GM23338 (cell line): ENCODE results near the gene RTN4IP1. TPM values are rescaled to one million over a fixed set of nuclear protein-coding genes. Genes with fewer than 3 reads are reported as not detected.

Experiments
- ATAC-seq: fragments of 200-7000 bp; cut with Tn5 transposase; 3 replicates; pipeline ENCODE4 v1.9.1; 2020
- DNase-seq: peaks from one replicate; pipeline ENCODE4 v3.0.0-alpha.2; 2015; ENCODE audit warnings: low spot score
- H2AFZ ChIP-seq: fragments of 200-600 bp; sonication (generic); 2 replicates; pipeline ENCODE4 v1.8.0; 2016; ENCODE audit warnings: antibody characterized with exemption, mild to moderate bottlenecking, moderate library complexity
- H3F3A ChIP-seq: fragments of 200-600 bp; sonication (generic); replicated peaks from 2 replicates; pipeline ENCODE4 v1.8.0; 2017; ENCODE audit warnings: antibody characterized with exemption, mixed run types, low read depth
- H3K27ac ChIP-seq: fragments of 200-600 bp; sonication (generic); 2 replicates; pipeline ENCODE4 v1.6.1; 2016; ENCODE audit warnings: low read depth
- H3K27me3 ChIP-seq: fragments of 200-600 bp; sonication (generic); 2 replicates; pipeline ENCODE4 v1.8.0; 2016; ENCODE audit warnings: mild to moderate bottlenecking, mixed run types, moderate library complexity; ENCODE audit not compliant: insufficient read depth
- H3K36me3 ChIP-seq: fragments of 200-600 bp; sonication (generic); 2 replicates; pipeline ENCODE4 v1.8.0; 2016; ENCODE audit warnings: mild to moderate bottlenecking; ENCODE audit not compliant: insufficient read depth
- H3K4me1 ChIP-seq: fragments of 200-600 bp; sonication (generic); 2 replicates; pipeline ENCODE4 v1.8.0; 2016; ENCODE audit warnings: mild to moderate bottlenecking, moderate library complexity; ENCODE audit not compliant: insufficient read depth
- H3K4me2 ChIP-seq: fragments of 200-600 bp; sonication (generic); 2 replicates; pipeline ENCODE4 v1.7.1; 2017; ENCODE audit warnings: mixed run types
- H3K4me3 ChIP-seq: fragments of 200-600 bp; sonication (generic); 2 replicates; pipeline ENCODE4 v1.6.1; 2016; ENCODE audit warnings: mixed run types
- H3K79me2 ChIP-seq: fragments of 200-600 bp; sonication (generic); replicated peaks from 2 replicates; pipeline ENCODE4 v1.8.0; 2017; ENCODE audit warnings: mild to moderate bottlenecking; ENCODE audit not compliant: insufficient read depth
- H3K9me2 ChIP-seq: fragments of 200-600 bp; sonication (generic); 2 replicates; pipeline ENCODE4 v1.8.0; 2017; ENCODE audit not compliant: insufficient read depth
- H4K20me1 ChIP-seq: fragments of 200-600 bp; sonication (generic); replicated peaks from 2 replicates; pipeline ENCODE4 v1.8.0; 2017; ENCODE audit warnings: mild to moderate bottlenecking; ENCODE audit not compliant: insufficient read depth
- H3K27ac Mint-ChIP-seq: 2 replicates; pipeline ENCODE4 v1.8.0; 2020; ENCODE audit warnings: inconsistent platforms, mild to moderate bottlenecking, moderate library complexity, mixed read lengths
- H3K27me3 Mint-ChIP-seq: 3 replicates; pipeline ENCODE4 v1.8.0; 2022; ENCODE audit warnings: low read depth, mild to moderate bottlenecking, moderate library complexity, mixed read lengths, inconsistent platforms; ENCODE audit not compliant: insufficient read depth, poor library complexity
- H3K36me3 Mint-ChIP-seq: 3 replicates; pipeline ENCODE4 v1.8.0; 2021; ENCODE audit warnings: low read depth, mild to moderate bottlenecking, inconsistent platforms, moderate library complexity, mixed read lengths
- H3K4me1 Mint-ChIP-seq: 3 replicates; pipeline ENCODE4 v1.8.0; 2020; ENCODE audit warnings: mild to moderate bottlenecking, inconsistent platforms, mixed read lengths
- H3K4me3 Mint-ChIP-seq: 3 replicates; pipeline ENCODE4 v1.8.0; 2021; ENCODE audit warnings: moderate library complexity, mild to moderate bottlenecking, inconsistent platforms, mixed read lengths
- H3K9me3 Mint-ChIP-seq: 3 replicates; pipeline ENCODE4 v1.8.0; 2020; ENCODE audit warnings: moderate library complexity, mild to moderate bottlenecking, inconsistent platforms, mixed read lengths
- CREB1 ChIP-seq: fragments of 250-450 bp; sonication (Bioruptor Pico); IDR thresholded peaks from 2 replicates; pipeline ENCODE4 v1.5.0; 2020; ENCODE audit warnings: low read depth, mild to moderate bottlenecking, moderate library complexity
- CTCF ChIP-seq, 2 experiments: fragments of 200-600 bp in 1 of 2; sonication (generic) in 1 of 2; conservative IDR thresholded peaks; 2 replicates each; pipeline versions ENCODE4 v1.5.1 to v1.6.1; 2016 to 2017; ENCODE audit warnings: antibody characterized with exemption in 2 of 2, low read depth in 2 of 2, mild to moderate bottlenecking in 2 of 2, moderate library complexity in 1 of 2
- EZH2 ChIP-seq: fragments of 200-600 bp; sonication (generic); IDR thresholded peaks from one replicate; pipeline ENCODE4 v1.8.0; 2017; ENCODE audit warnings: antibody characterized with exemption, mild to moderate bottlenecking, low read depth; ENCODE audit not compliant: unreplicated experiment
- EZH2phosphoT487 ChIP-seq: fragments of 200-600 bp; sonication (generic); IDR thresholded peaks from one replicate; pipeline ENCODE4 v1.8.1; 2018; ENCODE audit warnings: antibody characterized with exemption; ENCODE audit not compliant: unreplicated experiment
- JUNB ChIP-seq: IDR thresholded peaks from one replicate; pipeline ENCODE4 v1.6.1; 2016; ENCODE audit warnings: antibody characterized with exemption; ENCODE audit not compliant: unreplicated experiment
- NANOG ChIP-seq: IDR thresholded peaks from 2 replicates; pipeline ENCODE4 v1.6.1; 2016; ENCODE audit warnings: antibody characterized with exemption, borderline replicate concordance
- POLR2AphosphoS5 ChIP-seq: IDR thresholded peaks from 2 replicates; pipeline ENCODE4 v1.6.1; 2016; ENCODE audit warnings: antibody characterized with exemption, low read depth
- REST ChIP-seq: IDR thresholded peaks from one replicate; pipeline ENCODE4 v1.6.1; 2018; ENCODE audit warnings: antibody characterized with exemption; ENCODE audit not compliant: unreplicated experiment
- STAT1 ChIP-seq: IDR thresholded peaks from one replicate; pipeline ENCODE4 v1.6.1; 2016; ENCODE audit warnings: antibody characterized with exemption; ENCODE audit not compliant: unreplicated experiment
- ZNF114 ChIP-seq: fragments of 250-450 bp; sonication (Bioruptor Pico); IDR thresholded peaks from 2 replicates; pipeline ENCODE4 v1.5.0; 2020; ENCODE audit warnings: mild to moderate bottlenecking, moderate library complexity
- ZNF331 ChIP-seq: fragments of 250-450 bp; sonication (Bioruptor Pico); IDR thresholded peaks from 2 replicates; pipeline ENCODE4 v1.5.0; 2020; ENCODE audit warnings: low read depth, mild to moderate bottlenecking, moderate library complexity
- polyA plus RNA-seq: library from polyadenylated mRNA; unstranded; fragments of >200 nt; fragmentation: Nextera tagmentation; extraction: Ambion mirVana; gene quantifications from 2 replicates; pipeline ENCODE4 v1.2.1, GENCODE V29; 2016
- total RNA-seq: library from RNA; depleted of rRNA; stranded (reverse); fragments of >200 nt; shearing (Covaris generic); gene quantifications from 2 replicates; pipeline ENCODE4 v1.2.3, GENCODE V29; 2014
- TF ChIP-seq, protein P1 (sequence below): IDR thresholded peaks from 2 replicates; pipeline ENCODE4 v1.6.1; 2016; ENCODE audit warnings: antibody characterized with exemption
- TF ChIP-seq, protein P2 (sequence below): fragments of 250-450 bp; sonication (Bioruptor Pico); IDR thresholded peaks from 2 replicates; pipeline ENCODE4 v1.5.0; 2020; ENCODE audit warnings: mild to moderate bottlenecking, moderate library complexity

The RTN4IP1 gene
- total and polyA plus RNA-seq, 2 experiments from 2014 or later: 14.5 to 17.5 TPM

GRCh38 chr6:106572436-106572835, 56.9 kb downstream of the RTN4IP1 start:
- no peaks in the 10 kb centered on the region for H3K79me2 ChIP-seq
- Mint-ChIP-seq H3K27ac (no peak overlapping the region), H3K9me3 (no peaks in the 10 kb centered on the region), H3K4me3 (no peak overlapping the region), H3K27me3 (no peaks in the 10 kb centered on the region), H3K4me1 (peaks cover 7% of the 10 kb centered on the region; the same call in 1 of the 3 replicates), H3K36me3 (peaks cover 9% of the 10 kb centered on the region; the same call in 2 of the 3 replicates)
- no peak overlapping the region for H3K27ac ChIP-seq
- no peak overlapping the region for H3K4me2 ChIP-seq
- no peaks in the 10 kb centered on the region for H3K4me1 ChIP-seq
- DNase-seq (no peak), ATAC-seq (no peak; the same call in 2 of the 3 replicates)
- no peaks in the 10 kb centered on the region for H3K27me3 ChIP-seq
- H3K36me3 ChIP-seq: no peaks in the 10 kb centered on the region; the same call in 1 of the 2 replicates
- H2AFZ ChIP-seq: no peak overlapping the region
- H3K9me2 ChIP-seq: no peaks in the 10 kb centered on the region
- no peak overlapping the region for H3K4me3 ChIP-seq
- H3F3A ChIP-seq: no peaks in the 10 kb centered on the region; the same call in 1 of the 2 replicates
- H4K20me1 ChIP-seq: no peaks in the 10 kb centered on the region
- TF ChIP-seq POLR2AphosphoS5: no peak
- no peak for TF ChIP-seq ZNF114 (CRISPR knock-in tag)
- no peak for TF ChIP-seq EZH2
- no peak for TF ChIP-seq CTCF (conservative IDR thresholded peaks at IDR 0.05; ENCODE audit: low read depth in 2 of 2)
- no peak for TF ChIP-seq NANOG
- TF ChIP-seq ZNF331 (CRISPR knock-in tag): no peak
- no peak for TF ChIP-seq REST
- TF ChIP-seq CREB1: no peak
- no peak for TF ChIP-seq EZH2phosphoT487
- TF ChIP-seq, protein P1, sequence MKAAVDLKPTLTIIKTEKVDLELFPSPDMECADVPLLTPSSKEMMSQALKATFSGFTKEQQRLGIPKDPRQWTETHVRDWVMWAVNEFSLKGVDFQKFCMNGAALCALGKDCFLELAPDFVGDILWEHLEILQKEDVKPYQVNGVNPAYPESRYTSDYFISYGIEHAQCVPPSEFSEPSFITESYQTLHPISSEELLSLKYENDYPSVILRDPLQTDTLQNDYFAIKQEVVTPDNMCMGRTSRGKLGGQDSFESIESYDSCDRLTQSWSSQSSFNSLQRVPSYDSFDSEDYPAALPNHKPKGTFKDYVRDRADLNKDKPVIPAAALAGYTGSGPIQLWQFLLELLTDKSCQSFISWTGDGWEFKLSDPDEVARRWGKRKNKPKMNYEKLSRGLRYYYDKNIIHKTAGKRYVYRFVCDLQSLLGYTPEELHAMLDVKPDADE: no peak
- TF ChIP-seq, protein P2, sequence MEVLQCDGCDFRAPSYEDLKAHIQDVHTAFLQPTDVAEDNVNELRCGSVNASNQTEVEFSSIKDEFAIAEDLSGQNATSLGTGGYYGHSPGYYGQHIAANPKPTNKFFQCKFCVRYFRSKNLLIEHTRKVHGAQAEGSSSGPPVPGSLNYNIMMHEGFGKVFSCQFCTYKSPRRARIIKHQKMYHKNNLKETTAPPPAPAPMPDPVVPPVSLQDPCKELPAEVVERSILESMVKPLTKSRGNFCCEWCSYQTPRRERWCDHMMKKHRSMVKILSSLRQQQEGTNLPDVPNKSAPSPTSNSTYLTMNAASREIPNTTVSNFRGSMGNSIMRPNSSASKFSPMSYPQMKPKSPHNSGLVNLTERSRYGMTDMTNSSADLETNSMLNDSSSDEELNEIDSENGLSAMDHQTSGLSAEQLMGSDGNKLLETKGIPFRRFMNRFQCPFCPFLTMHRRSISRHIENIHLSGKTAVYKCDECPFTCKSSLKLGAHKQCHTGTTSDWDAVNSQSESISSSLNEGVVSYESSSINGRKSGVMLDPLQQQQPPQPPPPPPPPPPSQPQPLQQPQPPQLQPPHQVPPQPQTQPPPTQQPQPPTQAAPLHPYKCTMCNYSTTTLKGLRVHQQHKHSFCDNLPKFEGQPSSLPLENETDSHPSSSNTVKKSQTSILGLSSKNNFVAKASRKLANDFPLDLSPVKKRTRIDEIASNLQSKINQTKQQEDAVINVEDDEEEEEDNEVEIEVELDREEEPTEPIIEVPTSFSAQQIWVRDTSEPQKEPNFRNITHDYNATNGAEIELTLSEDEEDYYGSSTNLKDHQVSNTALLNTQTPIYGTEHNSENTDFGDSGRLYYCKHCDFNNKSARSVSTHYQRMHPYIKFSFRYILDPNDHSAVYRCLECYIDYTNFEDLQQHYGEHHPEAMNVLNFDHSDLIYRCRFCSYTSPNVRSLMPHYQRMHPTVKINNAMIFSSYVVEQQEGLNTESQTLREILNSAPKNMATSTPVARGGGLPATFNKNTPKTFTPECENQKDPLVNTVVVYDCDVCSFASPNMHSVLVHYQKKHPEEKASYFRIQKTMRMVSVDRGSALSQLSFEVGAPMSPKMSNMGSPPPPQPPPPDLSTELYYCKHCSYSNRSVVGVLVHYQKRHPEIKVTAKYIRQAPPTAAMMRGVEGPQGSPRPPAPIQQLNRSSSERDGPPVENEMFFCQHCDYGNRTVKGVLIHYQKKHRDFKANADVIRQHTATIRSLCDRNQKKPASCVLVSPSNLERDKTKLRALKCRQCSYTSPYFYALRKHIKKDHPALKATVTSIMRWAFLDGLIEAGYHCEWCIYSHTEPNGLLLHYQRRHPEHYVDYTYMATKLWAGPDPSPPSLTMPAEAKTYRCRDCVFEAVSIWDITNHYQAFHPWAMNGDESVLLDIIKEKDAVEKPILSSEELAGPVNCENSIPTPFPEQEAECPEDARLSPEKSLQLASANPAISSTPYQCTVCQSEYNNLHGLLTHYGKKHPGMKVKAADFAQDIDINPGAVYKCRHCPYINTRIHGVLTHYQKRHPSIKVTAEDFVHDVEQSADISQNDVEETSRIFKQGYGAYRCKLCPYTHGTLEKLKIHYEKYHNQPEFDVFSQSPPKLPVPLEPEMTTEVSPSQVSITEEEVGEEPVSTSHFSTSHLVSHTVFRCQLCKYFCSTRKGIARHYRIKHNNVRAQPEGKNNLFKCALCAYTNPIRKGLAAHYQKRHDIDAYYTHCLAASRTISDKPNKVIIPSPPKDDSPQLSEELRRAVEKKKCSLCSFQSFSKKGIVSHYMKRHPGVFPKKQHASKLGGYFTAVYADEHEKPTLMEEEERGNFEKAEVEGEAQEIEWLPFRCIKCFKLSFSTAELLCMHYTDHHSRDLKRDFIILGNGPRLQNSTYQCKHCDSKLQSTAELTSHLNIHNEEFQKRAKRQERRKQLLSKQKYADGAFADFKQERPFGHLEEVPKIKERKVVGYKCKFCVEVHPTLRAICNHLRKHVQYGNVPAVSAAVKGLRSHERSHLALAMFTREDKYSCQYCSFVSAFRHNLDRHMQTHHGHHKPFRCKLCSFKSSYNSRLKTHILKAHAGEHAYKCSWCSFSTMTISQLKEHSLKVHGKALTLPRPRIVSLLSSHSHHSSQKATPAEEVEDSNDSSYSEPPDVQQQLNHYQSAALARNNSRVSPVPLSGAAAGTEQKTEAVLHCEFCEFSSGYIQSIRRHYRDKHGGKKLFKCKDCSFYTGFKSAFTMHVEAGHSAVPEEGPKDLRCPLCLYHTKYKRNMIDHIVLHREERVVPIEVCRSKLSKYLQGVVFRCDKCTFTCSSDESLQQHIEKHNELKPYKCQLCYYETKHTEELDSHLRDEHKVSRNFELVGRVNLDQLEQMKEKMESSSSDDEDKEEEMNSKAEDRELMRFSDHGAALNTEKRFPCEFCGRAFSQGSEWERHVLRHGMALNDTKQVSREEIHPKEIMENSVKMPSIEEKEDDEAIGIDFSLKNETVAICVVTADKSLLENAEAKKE (CRISPR knock-in tag): no peak
- no peak for TF ChIP-seq JUNB
- no peak for TF ChIP-seq STAT1
